CD14-positive monocyte (primary cell): ENCODE data around the gene NDE1. TPM values are rescaled to one million over a fixed set of nuclear protein-coding genes. Genes with fewer than 3 reads are reported as not detected.

ENCODE experiments used
- DNase-seq, 3 donors: peaks; one replicate each; pipeline ENCODE4 v3.0.0-alpha.2; 2011 to 2022
- H2AFZ ChIP-seq: 2 replicates; pipeline ENCODE4 v1.6.0; 2012; ENCODE audit warnings: mild to moderate bottlenecking, low read depth, low read length, inconsistent platforms; ENCODE audit not compliant: insufficient read depth, poor library complexity, severe bottlenecking
- H3K27ac ChIP-seq, 2 donors: 1 replicate in 1 of 2; 2 replicates in 1 of 2; pipeline ENCODE4 v1.5.1; 2012 to 2013; ENCODE audit warnings: low read length in 2 of 2, control low read depth in 1 of 2, inconsistent platforms in 1 of 2, low read depth in 1 of 2, mild to moderate bottlenecking in 1 of 2
- H3K27me3 ChIP-seq, 2 donors: one replicate each; pipeline versions ENCODE4 v1.6.0 to v1.6.1; 2011 to 2013; ENCODE audit warnings: low read length in 2 of 2; ENCODE audit not compliant: control insufficient read depth in 2 of 2, insufficient read depth in 2 of 2
- H3K36me3 ChIP-seq, 2 donors: replicated peaks in 1 of 2; 1 replicate in 1 of 2; 2 replicates in 1 of 2; pipeline versions ENCODE4 v1.5.1 to v1.6.1; 2012 to 2013; ENCODE audit warnings: low read length in 2 of 2, control low read depth in 1 of 2, inconsistent platforms in 1 of 2, mild to moderate bottlenecking in 1 of 2; ENCODE audit not compliant: insufficient read depth in 2 of 2, control insufficient read depth in 1 of 2
- H3K4me1 ChIP-seq, 2 donors: 1 replicate in 1 of 2; 2 replicates in 1 of 2; pipeline versions ENCODE4 v1.5.1 to v1.6.1; 2012 to 2013; ENCODE audit warnings: low read length in 2 of 2, control low read depth in 1 of 2, inconsistent platforms in 1 of 2, mild to moderate bottlenecking in 1 of 2, moderate library complexity in 1 of 2; ENCODE audit not compliant: insufficient read depth in 2 of 2, control insufficient read depth in 1 of 2
- H3K4me2 ChIP-seq: replicated peaks from 2 replicates; pipeline ENCODE3; 2012; ENCODE audit warnings: low read length, moderate library complexity, mild to moderate bottlenecking; ENCODE audit not compliant: poor library complexity, severe bottlenecking; ENCODE audit errors: extremely low read depth
- H3K4me3 ChIP-seq, 3 experiments: fragments of 200-600 bp in 1 of 3; sonication (generic) in 1 of 3; replicated peaks in 1 of 3; 1 replicate in 2 of 3; 2 replicates in 1 of 3; pipeline ENCODE4 v1.5.1; 2011 to 2013; ENCODE audit warnings: low read length in 3 of 3, mild to moderate bottlenecking in 3 of 3, control low read depth in 2 of 3, low read depth in 2 of 3, inconsistent platforms in 1 of 3, moderate library complexity in 1 of 3
- H3K79me2 ChIP-seq: 2 replicates; pipeline ENCODE4 v1.6.0; 2012; ENCODE audit warnings: mild to moderate bottlenecking, control low read depth, inconsistent platforms, low read length, moderate library complexity; ENCODE audit not compliant: insufficient read depth
- H3K9ac ChIP-seq: 2 replicates; pipeline ENCODE4 v1.6.0; 2017; ENCODE audit warnings: low read length, mild to moderate bottlenecking; ENCODE audit not compliant: insufficient read depth, poor library complexity, severe bottlenecking
- H3K9me3 ChIP-seq, 2 donors: replicated peaks in 1 of 2; 1 replicate in 1 of 2; 2 replicates in 1 of 2; pipeline versions ENCODE4 v1.5.1 to v1.6.1; 2012 to 2013; ENCODE audit warnings: low read length in 2 of 2, control low read depth in 1 of 2; ENCODE audit not compliant: control insufficient read depth in 1 of 2, insufficient read depth in 1 of 2
- H4K20me1 ChIP-seq: 2 replicates; pipeline ENCODE4 v1.6.0; 2012; ENCODE audit warnings: mild to moderate bottlenecking, low read length, control low read depth, moderate library complexity; ENCODE audit not compliant: insufficient read depth
- H3K27ac Mint-ChIP-seq, 7 donors: one replicate each; pipeline ENCODE4 v1.8.0; 2020; ENCODE audit warnings: mild to moderate bottlenecking in 7 of 7, mixed read lengths in 7 of 7, moderate library complexity in 6 of 7, inconsistent platforms in 2 of 7
- H3K27me3 Mint-ChIP-seq, 3 donors: one replicate each; pipeline ENCODE4 v1.8.0; 2021 to 2022; ENCODE audit warnings: low read depth in 3 of 3, mild to moderate bottlenecking in 3 of 3, mixed read lengths in 3 of 3, moderate library complexity in 3 of 3, inconsistent platforms in 1 of 3
- H3K36me3 Mint-ChIP-seq, 2 donors: one replicate each; pipeline ENCODE4 v1.8.0; 2020; ENCODE audit warnings: mixed read lengths in 2 of 2, inconsistent platforms in 1 of 2, mild to moderate bottlenecking in 1 of 2
- H3K4me1 Mint-ChIP-seq: one replicate; pipeline ENCODE4 v1.8.0; 2020; ENCODE audit warnings: mild to moderate bottlenecking, mixed read lengths
- H3K4me3 Mint-ChIP-seq, 2 donors: one replicate each; pipeline ENCODE4 v1.8.0; 2020; ENCODE audit warnings: mild to moderate bottlenecking in 2 of 2, mixed read lengths in 2 of 2, moderate library complexity in 1 of 2
- H3K9me3 Mint-ChIP-seq, 7 donors: one replicate each; pipeline ENCODE4 v1.8.0; 2020 to 2022; ENCODE audit warnings: mixed read lengths in 7 of 7, mild to moderate bottlenecking in 6 of 7, moderate library complexity in 6 of 7, inconsistent platforms in 2 of 7
- WGBS: methylation state at CpG from one replicate; pipeline ENCODE4 v1.1.5; 2013; ENCODE audit warnings: missing lambda C conversion rate; ENCODE audit not compliant: insufficient coverage; 5-methylcytosine and 5-hydroxymethylcytosine counted together
- intact Hi-C, 2 donors: fragments of 100-400 bp; cut with micrococcal nuclease; formaldehyde crosslinking; loops; one replicate each; pipeline versions ENCODE4 v1.15.0 to v1.15.1; 2023
- polyA plus RNA-seq, 3 donors: library from polyadenylated mRNA; depleted of rRNA in 1 of 3; unstranded in 2 of 3; stranded (reverse) in 1 of 3; fragments of 300-500 nt in 2 of 3; fragments of >200 nt in 1 of 3; fragmentation: Illumina TruSeq in 2 of 3; gene quantifications; 1 replicate in 2 of 3; 2 replicates in 1 of 3; pipeline ENCODE4 v1.2.3, GENCODE V29; 2012 to 2021
- TF ChIP-seq, protein P1 (sequence below): fragments of 200-600 bp; IDR thresholded peaks from one replicate; pipeline ENCODE4 v1.8.0; 2022; ENCODE audit warnings: antibody characterized with exemption, mild to moderate bottlenecking

The NDE1 gene
- polyA plus RNA-seq, 3 donors, result 26.0 to 47.8 (median 28.0) TPM

DNA sequence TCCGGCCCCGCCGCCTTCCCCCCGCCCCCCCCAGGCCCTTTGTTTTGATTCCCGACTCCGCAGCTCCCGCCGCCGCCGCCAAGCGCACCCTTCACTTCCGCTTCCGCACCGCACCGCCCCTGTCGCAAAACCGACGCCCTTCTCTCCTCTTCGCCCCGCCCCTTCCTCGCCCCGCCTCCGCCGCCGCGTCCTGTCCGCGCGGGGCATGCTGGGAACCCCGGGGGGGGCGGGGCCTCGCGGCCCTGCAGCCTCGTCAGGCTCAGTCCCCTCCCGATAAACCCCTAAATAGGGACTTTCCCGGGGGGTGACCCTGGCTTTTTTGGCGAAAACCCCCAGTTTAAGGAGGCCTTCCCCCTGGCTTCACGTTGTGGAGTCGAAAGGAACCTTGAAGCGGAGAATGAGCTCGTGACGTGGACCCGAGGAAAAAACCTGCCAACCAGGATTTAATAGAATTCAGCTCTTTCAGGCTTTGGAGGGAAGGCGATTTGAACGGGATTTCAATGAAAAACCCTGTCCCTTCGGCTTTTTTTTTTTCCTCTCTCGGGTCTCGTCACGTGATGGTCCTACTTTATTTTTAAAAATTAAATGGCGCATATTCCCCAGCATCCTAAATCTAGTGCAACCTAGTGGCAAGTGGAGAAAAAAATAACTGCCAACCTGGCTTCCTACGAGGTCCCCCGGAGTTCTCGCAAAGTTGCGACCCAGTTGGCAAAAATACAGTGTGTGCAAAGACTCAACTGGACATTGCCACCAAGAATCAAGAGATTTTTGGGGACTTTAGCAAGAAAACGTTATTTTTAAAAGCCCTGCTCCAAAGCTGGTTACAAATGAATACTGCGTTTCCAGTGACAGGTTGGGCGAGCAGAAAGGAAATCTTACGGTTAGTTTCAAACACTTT lies 6.7 kb upstream of the NDE1 start, which contains the start of gene MARF1:
Gene MARF1, minus strand, starts transcription at position 107 of the 898 bp plus-strand sequence. CDS start 3,921 bp downstream, outside the sequence.
- Histone ChIP-seq H3K4me1 (peaks cover 19 to 27% of the 10 kb centered on the region in 2 donors), H3K9me3 (no peaks in the 10 kb centered on the region), H4K20me1 (peaks cover 35% of the 10 kb centered on the region), H3K9ac (peak within 1 kb of the TSS; percentile 91), H3K27ac (peak within 1 kb of the TSS; percentile 94 to 98), H3K4me3 (peak within 1 kb of the TSS; percentile 87 to 89 (median 88)), H3K4me2 (peak within 1 kb of the TSS; percentile 86), H3K36me3 (peaks cover 8 to 11% of the 10 kb centered on the region in 2 donors), H2AFZ (peak within 1 kb of the TSS; percentile 86), H3K79me2 (peaks cover 43% of the 10 kb centered on the region), H3K27me3 (no peaks in the 10 kb centered on the region)
- Mint-ChIP-seq H3K9me3 (no peaks in the 10 kb centered on the region), H3K4me3 (peak within 1 kb of the TSS; percentile 92 to 93), H3K36me3 (peaks cover 13 to 20% of the 10 kb centered on the region in 2 donors), H3K27ac (peak within 1 kb of the TSS; percentile 98 to 99 (median 99)), H3K4me1 (peaks cover 23% of the 10 kb centered on the region), H3K27me3 (peaks cover 0 to 1% (median 0%) of the 10 kb centered on the region in 3 donors)
- intact Hi-C loops, result loop anchor here (2.0 to 10.0 kb wide), 5 partner anchors 30 to 1008 kb away; partner anchors contain the start of genes BFAR (in 1 of the 2), CEP20 (in 1 of the 2) and PARN (in 1 of the 2)
- WGBS, result under 1% methylated on average over 46 of the region's 58 CpGs
- TF ChIP-seq, protein P1, sequence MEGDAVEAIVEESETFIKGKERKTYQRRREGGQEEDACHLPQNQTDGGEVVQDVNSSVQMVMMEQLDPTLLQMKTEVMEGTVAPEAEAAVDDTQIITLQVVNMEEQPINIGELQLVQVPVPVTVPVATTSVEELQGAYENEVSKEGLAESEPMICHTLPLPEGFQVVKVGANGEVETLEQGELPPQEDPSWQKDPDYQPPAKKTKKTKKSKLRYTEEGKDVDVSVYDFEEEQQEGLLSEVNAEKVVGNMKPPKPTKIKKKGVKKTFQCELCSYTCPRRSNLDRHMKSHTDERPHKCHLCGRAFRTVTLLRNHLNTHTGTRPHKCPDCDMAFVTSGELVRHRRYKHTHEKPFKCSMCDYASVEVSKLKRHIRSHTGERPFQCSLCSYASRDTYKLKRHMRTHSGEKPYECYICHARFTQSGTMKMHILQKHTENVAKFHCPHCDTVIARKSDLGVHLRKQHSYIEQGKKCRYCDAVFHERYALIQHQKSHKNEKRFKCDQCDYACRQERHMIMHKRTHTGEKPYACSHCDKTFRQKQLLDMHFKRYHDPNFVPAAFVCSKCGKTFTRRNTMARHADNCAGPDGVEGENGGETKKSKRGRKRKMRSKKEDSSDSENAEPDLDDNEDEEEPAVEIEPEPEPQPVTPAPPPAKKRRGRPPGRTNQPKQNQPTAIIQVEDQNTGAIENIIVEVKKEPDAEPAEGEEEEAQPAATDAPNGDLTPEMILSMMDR, result peak; percentile 61
- peak; percentile 92 to 98 (median 97) for DNase-seq

- Histone ChIP-seq H2AFZ (peak overlapping the region; percentile 86), H4K20me1 (peaks cover 32% of the 10 kb centered on the region), H3K27me3 (no peaks in the 10 kb centered on the region), H3K9me3 (no peaks in the 10 kb centered on the region), H3K4me3 (peak overlapping the region; percentile 87 to 89 (median 88)), H3K4me2 (peak overlapping the region; percentile 86), H3K9ac (peak overlapping the region; percentile 91), H3K79me2 (peaks cover 38% of the 10 kb centered on the region), H3K36me3 (peaks cover 2 to 5% of the 10 kb centered on the region in 2 donors), H3K4me1 (peaks cover 19 to 27% of the 10 kb centered on the region in 2 donors), H3K27ac (peak overlapping the region; percentile 94 to 98)
- Mint-ChIP-seq H3K4me1 (peaks cover 20% of the 10 kb centered on the region), H3K9me3 (no peaks in the 10 kb centered on the region), H3K36me3 (peaks cover 7 to 14% of the 10 kb centered on the region in 2 donors), H3K4me3 (peak overlapping the region; percentile 92 to 93), H3K27me3 (peaks cover 0 to 2% (median 0%) of the 10 kb centered on the region in 3 donors), H3K27ac (peak overlapping the region; percentile 98 to 99 (median 99))
- WGBS, result no CpG with 5 or more reads among the region's 4 CpGs
- intact Hi-C loops, result loop anchor here (2.0 to 10.0 kb wide), 5 partner anchors 29 to 1009 kb away; partner anchors contain the start of genes BFAR (in 1 of the 2), CEP20 (in 1 of the 2) and PARN (in 1 of the 2)
- no peak for DNase-seq
- TF ChIP-seq, protein P1, result no peak
Observed at GRCh38 chr16:15643946-15644250, 6.1 kb upstream of the NDE1 start.
